ENCODE data around the gene DHX40.
"Not testable (repeated sequence)": the region's sequence is repeated elsewhere in the genome, so short reads cannot be mapped to it uniquely, and the experiment has no call there.

Gene DHX40

GRCh38 chr17:59572301-59572924 lies 7.0 kb downstream of the DHX40 start:
- TF ChIP-seq MYC (IDR thresholded peaks at IDR 0.05; ENCODE audit: low read depth, low read length) (no peak), POLR2A (IDR thresholded peaks at IDR 0.05; ENCODE audit: extremely low read depth, insufficient read length) (no peak), CTCF (IDR thresholded peaks at IDR 0.05; ENCODE audit: low read depth, low read length) (no peak), MAX (IDR thresholded peaks at IDR 0.05; ENCODE audit: low read depth, low read length) (no peak)
- no peak overlapping the region for H3K4me3 ChIP-seq (ENCODE audit: low read depth, low read length)
- DNase-seq (ENCODE audit: low read depth): peak; percentile 54

GRCh38 chr17:59584168-59584567 lies 18.8 kb downstream of the DHX40 start:
- DNase-seq (ENCODE audit: low read depth); H3K4me3 ChIP-seq (ENCODE audit: low read depth, low read length): not testable (repeated sequence)

GRCh38 chr17:59600169-59600568 lies 34.8 kb downstream of the DHX40 start:
- no peak for DNase-seq (ENCODE audit: low read depth)
- no peak overlapping the region for H3K4me3 ChIP-seq (ENCODE audit: low read depth, low read length)
- no peak for TF ChIP-seq MAX (IDR thresholded peaks at IDR 0.05; ENCODE audit: low read depth, low read length)
- TF ChIP-seq CTCF (IDR thresholded peaks at IDR 0.05; ENCODE audit: low read depth, low read length): no peak
- TF ChIP-seq MYC (IDR thresholded peaks at IDR 0.05; ENCODE audit: low read depth, low read length): no peak
- TF ChIP-seq POLR2A (IDR thresholded peaks at IDR 0.05; ENCODE audit: extremely low read depth, insufficient read length): no peak

- DNase-seq (ENCODE audit: low read depth): no peak
Measured at GRCh38 chr17:59601130-59601529, 35.7 kb downstream of the DHX40 start.

GRCh38 chr17:59607061-59607460 lies 41.7 kb downstream of the DHX40 start:
- H3K4me3 ChIP-seq (ENCODE audit: low read depth, low read length): no peak overlapping the region
- no peak for DNase-seq (ENCODE audit: low read depth)
- TF ChIP-seq POLR2A (IDR thresholded peaks at IDR 0.05; ENCODE audit: extremely low read depth, insufficient read length) (no peak), MAX (IDR thresholded peaks at IDR 0.05; ENCODE audit: low read depth, low read length) (no peak), CTCF (IDR thresholded peaks at IDR 0.05; ENCODE audit: low read depth, low read length) (no peak), MYC (IDR thresholded peaks at IDR 0.05; ENCODE audit: low read depth, low read length) (no peak)

More at GRCh38 chr17:59601130-59601529, 35.7 kb downstream of the DHX40 start:
- no peak overlapping the region for H3K4me3 ChIP-seq (ENCODE audit: low read depth, low read length)
- TF ChIP-seq POLR2A (IDR thresholded peaks at IDR 0.05; ENCODE audit: extremely low read depth, insufficient read length) (no peak), MYC (IDR thresholded peaks at IDR 0.05; ENCODE audit: low read depth, low read length) (no peak), MAX (IDR thresholded peaks at IDR 0.05; ENCODE audit: low read depth, low read length) (no peak), CTCF (IDR thresholded peaks at IDR 0.05; ENCODE audit: low read depth, low read length) (no peak)

- TF ChIP-seq POLR2A (IDR thresholded peaks at IDR 0.05; ENCODE audit: extremely low read depth, insufficient read length) (no peak), CTCF (IDR thresholded peaks at IDR 0.05; ENCODE audit: low read depth, low read length) (peak; percentile 25)
- peak; percentile 38 for DNase-seq (ENCODE audit: low read depth)
- H3K4me3 ChIP-seq (ENCODE audit: low read depth, low read length): no peak overlapping the region
Measured at GRCh38 chr17:59607817-59608403, 42.5 kb downstream of the DHX40 start.

Data from NB4 (cell line).